OCI-LY3 (cell line): ENCODE measurements around the gene MLH3.

Experiments
- H2AFZ ChIP-seq: fragments of 200-600, 300-600 bp; shearing (Covaris generic); 2 replicates; pipeline ENCODE4 v1.6.0; 2014; ENCODE audit warnings: antibody characterized with exemption, low read depth, low read length
- H3K27ac ChIP-seq: fragments of 200-600, 300-600 bp; sonication (generic); 2 replicates; pipeline ENCODE4 v1.5.1; 2014; ENCODE audit warnings: mild to moderate bottlenecking, low read length, moderate library complexity, mixed read lengths
- H3K27me3 ChIP-seq: fragments of 200-600, 300-600 bp; sonication (generic); 2 replicates; pipeline ENCODE4 v1.6.1; 2014; ENCODE audit warnings: low read depth, low read length, mixed read lengths
- H3K36me3 ChIP-seq: fragments of 200-600, 300-600 bp; sonication (generic); replicated peaks from 2 replicates; pipeline ENCODE3; 2014; ENCODE audit warnings: low read depth, low read length, mixed read lengths
- H3K4me1 ChIP-seq: fragments of 300-600, 200-600 bp; sonication (generic); 2 replicates; pipeline ENCODE4 v1.6.1; 2014; ENCODE audit warnings: low read length, mixed read lengths
- H3K4me2 ChIP-seq: fragments of 200-600, 300-600 bp; sonication (generic); 2 replicates; pipeline ENCODE4 v1.6.1; 2014; ENCODE audit warnings: low read length, mixed read lengths
- H3K4me3 ChIP-seq: fragments of 300-600, 200-600 bp; sonication (generic); 2 replicates; pipeline ENCODE4 v1.5.1; 2014; ENCODE audit warnings: antibody characterized with exemption, mild to moderate bottlenecking, low read length, moderate library complexity
- H3K79me2 ChIP-seq: fragments of 300-600, 200-600 bp; shearing (Covaris generic); 2 replicates; pipeline ENCODE4 v1.6.1; 2014; ENCODE audit warnings: mild to moderate bottlenecking, low read length, mixed read lengths
- H3K9ac ChIP-seq: fragments of 300-600, 200-600 bp; shearing (Covaris generic); 2 replicates; pipeline ENCODE4 v1.6.0; 2014; ENCODE audit warnings: mild to moderate bottlenecking, low read length, moderate library complexity
- H3K9me3 ChIP-seq: fragments of 200-600, 300-600 bp; shearing (Covaris generic); 2 replicates; pipeline ENCODE4 v1.6.1; 2014; ENCODE audit warnings: low read length, mixed read lengths; ENCODE audit not compliant: insufficient read depth
- H4K20me1 ChIP-seq: fragments of 200-600, 300-600 bp; sonication (generic); 2 replicates; pipeline ENCODE4 v1.6.1; 2016; ENCODE audit warnings: low read length, mixed read lengths; ENCODE audit not compliant: insufficient read depth
- CTCF ChIP-seq: fragments of 200-600, 300-600 bp; sonication (generic); IDR thresholded peaks from 2 replicates; pipeline ENCODE4 v1.5.1; 2014; ENCODE audit warnings: antibody characterized with exemption, low read length, low read depth
- EZH2phosphoT487 ChIP-seq: fragments of 200-600 bp; shearing (Covaris generic); IDR thresholded peaks from 2 replicates; pipeline ENCODE4 v1.6.1; 2018; ENCODE audit warnings: antibody characterized with exemption, mixed run types, low read depth

The MLH3 gene

DNA sequence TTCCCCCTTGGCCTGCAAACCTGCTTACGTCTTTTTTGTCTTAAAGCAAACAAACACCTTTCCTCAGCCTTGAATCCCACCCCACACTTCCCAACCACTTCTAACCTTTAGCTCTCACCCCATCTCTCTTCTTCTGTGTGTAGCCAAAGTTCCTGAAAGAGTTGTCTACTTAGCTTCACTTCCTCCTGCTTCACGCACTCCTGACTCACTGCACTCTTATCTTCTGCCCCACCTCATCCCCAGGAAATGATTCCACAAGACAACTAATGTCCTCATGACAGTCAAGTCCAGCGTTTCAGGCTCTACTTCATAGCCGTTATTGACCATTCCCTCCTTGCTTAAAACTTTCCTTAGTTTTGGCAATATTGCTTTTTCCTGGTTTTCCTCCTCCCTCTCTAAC is 26.2 kb downstream of the MLH3 start:
- H3K27ac ChIP-seq = no peak overlapping the region
- no peak overlapping the region for H3K4me2 ChIP-seq
- no peak overlapping the region for H3K9ac ChIP-seq
- no peaks in the 10 kb centered on the region for H3K27me3 ChIP-seq
- no peak overlapping the region for H3K4me3 ChIP-seq
- H3K9me3 ChIP-seq = no peaks in the 10 kb centered on the region
- no peaks in the 10 kb centered on the region for H3K79me2 ChIP-seq
- H3K4me1 ChIP-seq = no peaks in the 10 kb centered on the region
- no peak overlapping the region for H2AFZ ChIP-seq
- no peaks in the 10 kb centered on the region for H4K20me1 ChIP-seq
- peaks cover 28% of the 10 kb centered on the region for H3K36me3 ChIP-seq
- no peak for TF ChIP-seq EZH2phosphoT487
- TF ChIP-seq CTCF = no peak

- H3K4me3 ChIP-seq = no peak overlapping the region
- H3K9ac ChIP-seq = no peak overlapping the region
- H3K4me1 ChIP-seq = no peaks in the 10 kb centered on the region
- H3K4me2 ChIP-seq = no peak overlapping the region
- no peak overlapping the region for H2AFZ ChIP-seq
- TF ChIP-seq EZH2phosphoT487 (no peak), CTCF (no peak)
- H4K20me1 ChIP-seq = no peaks in the 10 kb centered on the region
- no peak overlapping the region for H3K27ac ChIP-seq
- no peaks in the 10 kb centered on the region for H3K27me3 ChIP-seq
- H3K36me3 ChIP-seq = peaks cover 37% of the 10 kb centered on the region
- H3K9me3 ChIP-seq = no peaks in the 10 kb centered on the region
- H3K79me2 ChIP-seq = no peaks in the 10 kb centered on the region
These were observed 28.2 kb downstream of the MLH3 start for GRCh38 chr14:75023108-75023507.

DNA sequence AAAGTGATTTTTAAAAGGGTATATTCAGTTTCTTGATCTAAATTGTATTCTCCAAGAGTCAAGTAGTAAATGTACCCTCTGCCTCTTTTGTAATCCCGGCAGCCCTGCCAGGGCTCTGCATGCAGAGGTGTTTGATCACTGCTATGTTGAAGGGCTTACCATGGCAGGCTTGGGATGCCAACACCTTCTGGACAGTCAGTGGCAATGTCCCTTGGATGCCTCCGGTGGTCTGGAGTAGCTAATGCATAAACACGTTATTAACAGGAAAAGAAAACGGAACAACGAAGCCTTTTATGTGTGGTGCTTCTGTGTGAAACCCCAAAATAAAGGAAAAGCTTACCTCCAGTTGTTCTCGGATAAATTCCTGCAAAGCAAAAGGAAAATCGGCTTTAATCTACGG is 28.6 kb downstream of the MLH3 start:
- Histone ChIP-seq H3K27ac (no peak overlapping the region), H4K20me1 (no peaks in the 10 kb centered on the region), H2AFZ (no peak overlapping the region), H3K4me1 (no peaks in the 10 kb centered on the region), H3K79me2 (no peaks in the 10 kb centered on the region), H3K4me2 (no peak overlapping the region), H3K27me3 (no peaks in the 10 kb centered on the region), H3K36me3 (peaks cover 39% of the 10 kb centered on the region), H3K9me3 (no peaks in the 10 kb centered on the region), H3K4me3 (no peak overlapping the region), H3K9ac (no peak overlapping the region)
- TF ChIP-seq EZH2phosphoT487 (no peak), CTCF (peak; percentile 30)

- no peaks in the 10 kb centered on the region for H4K20me1 ChIP-seq
- no peak overlapping the region for H3K4me2 ChIP-seq
- H3K4me3 ChIP-seq = no peak overlapping the region
- H3K79me2 ChIP-seq = no peaks in the 10 kb centered on the region
- TF ChIP-seq EZH2phosphoT487 (no peak), CTCF (no peak)
- H3K27ac ChIP-seq = no peak overlapping the region
- peaks cover 57% of the 10 kb centered on the region for H3K36me3 ChIP-seq
- no peaks in the 10 kb centered on the region for H3K4me1 ChIP-seq
- H3K9ac ChIP-seq = no peak overlapping the region
- H3K27me3 ChIP-seq = no peaks in the 10 kb centered on the region
- no peaks in the 10 kb centered on the region for H3K9me3 ChIP-seq
- no peak overlapping the region for H2AFZ ChIP-seq
These were observed 32.6 kb downstream of the MLH3 start for GRCh38 chr14:75018694-75019093.
